ENCODE data around the gene HS6ST2. TPM values are rescaled to one million over a fixed set of nuclear protein-coding genes. Genes with fewer than 3 reads are reported as not detected.

Gene HS6ST2
- polyA plus RNA-seq, 1 of the 3 experiments (the other 2 are of a cell fraction) = 0.05 TPM

DNA sequence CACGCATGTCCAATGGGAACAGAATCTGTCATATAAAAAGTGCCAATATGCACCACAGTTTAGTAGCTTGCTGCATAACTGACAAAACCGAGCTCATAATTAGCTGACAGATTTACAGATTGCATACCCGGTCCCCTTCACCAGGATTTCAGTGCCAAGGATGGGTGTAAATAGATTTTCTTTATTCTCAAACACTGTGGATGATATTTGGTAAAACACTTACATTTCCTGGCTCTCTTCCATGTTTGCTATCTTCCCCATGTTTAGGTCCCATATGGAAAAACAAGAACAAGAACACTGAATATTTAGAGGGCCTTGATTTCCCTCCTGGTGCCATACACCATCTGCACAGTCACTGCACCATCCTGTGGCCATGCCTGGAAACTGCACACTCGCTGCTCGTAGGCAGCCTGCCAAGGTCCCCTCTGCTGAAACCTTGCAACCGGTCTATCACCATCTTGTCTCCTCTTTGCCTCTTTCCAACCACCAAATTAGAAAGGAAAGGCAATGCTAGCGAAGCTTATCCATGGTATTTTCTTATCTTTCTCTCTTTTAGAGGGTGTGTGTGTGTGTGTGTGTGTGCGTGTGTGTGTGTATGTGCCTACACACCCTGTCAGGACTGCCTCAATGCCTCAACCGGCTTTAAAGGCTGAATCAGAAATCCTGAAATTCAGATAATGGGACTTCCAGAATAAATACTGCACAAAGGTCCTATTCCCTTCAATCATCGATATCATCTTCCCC lies 345.4 kb downstream of the HS6ST2 start:
- Histone ChIP-seq H4K20me1 (ENCODE audit: insufficient read depth) (no peaks in the 10 kb centered on the region), H3K9me2 (no peaks in the 10 kb centered on the region), H3K36me3 (replicated peaks in 1 of 2; ENCODE audit: control insufficient read depth in 1 of 2, insufficient read depth in 2 of 2, low read length in 1 of 2) (no peaks in the 10 kb centered on the region), H2AFZ (ENCODE audit: low read depth) (no peak overlapping the region), H3K4me1 (ENCODE audit: control insufficient read depth in 1 of 2, insufficient read depth in 2 of 2, low read depth in 1 of 2, low read length in 1 of 2) (no peaks in the 10 kb centered on the region), H3K9ac (no peak overlapping the region), H3K79me2 (ENCODE audit: insufficient read depth) (no peaks in the 10 kb centered on the region), H3K27ac (ENCODE audit: low read depth in 2 of 2, low read length in 1 of 2) (no peak overlapping the region), H3K9me3 (no peaks in the 10 kb centered on the region), H3K27me3 (ENCODE audit: insufficient read depth) (peaks cover 6% of the 10 kb centered on the region; the same call in 1 of the 2 replicates), H3F3A (replicated peaks; ENCODE audit: insufficient read depth) (no peaks in the 10 kb centered on the region), H3K4me2 (no peak overlapping the region), H3K4me3 (ENCODE audit: low read depth in 2 of 2, low read length in 1 of 2) (no peak overlapping the region)
- DNase-seq = peak; percentile 34
- WGBS (ENCODE audit: low lambda C conversion rate) = 28% methylated on average over 10 of the region's 10 CpGs
- TF ChIP-seq ELF1 (IDR thresholded peaks at IDR 0.05) (no peak), SIN3A (IDR thresholded peaks at IDR 0.05; ENCODE audit: borderline replicate concordance, low read depth, low read length) (no peak), EP300 (IDR thresholded peaks at IDR 0.05; ENCODE audit: borderline replicate concordance in 1 of 2, low read depth in 1 of 2, low read length in 1 of 2) (no peak), EZH2phosphoT487 (IDR thresholded peaks at IDR 0.05; ENCODE audit: borderline replicate concordance, low read depth) (no peak), CHD2 (IDR thresholded peaks at IDR 0.05; ENCODE audit: low read length, partially characterized antibody) (no peak), SMC3 (IDR thresholded peaks at IDR 0.05; ENCODE audit: low read depth, low read length) (peak; percentile 77), MXI1 (IDR thresholded peaks at IDR 0.05; ENCODE audit: low read depth, low read length) (no peak), MEF2A (IDR thresholded peaks at IDR 0.05; ENCODE audit: borderline replicate concordance, low read depth) (no peak), POLR2AphosphoS5 (IDR thresholded peaks at IDR 0.05; ENCODE audit: low read depth, low read length) (no peak), FOSL2 (IDR thresholded peaks at IDR 0.05; ENCODE audit: borderline replicate concordance, low read depth) (no peak), ZBTB33 (IDR thresholded peaks at IDR 0.05; ENCODE audit: borderline replicate concordance, low read depth) (no peak), TAF1 (IDR thresholded peaks at IDR 0.05; ENCODE audit: borderline replicate concordance, low read depth, low read length) (no peak), RAD21 (IDR thresholded peaks at IDR 0.05; ENCODE audit: low read length) (peak; percentile 80)
- TF ChIP-seq, protein P1, sequence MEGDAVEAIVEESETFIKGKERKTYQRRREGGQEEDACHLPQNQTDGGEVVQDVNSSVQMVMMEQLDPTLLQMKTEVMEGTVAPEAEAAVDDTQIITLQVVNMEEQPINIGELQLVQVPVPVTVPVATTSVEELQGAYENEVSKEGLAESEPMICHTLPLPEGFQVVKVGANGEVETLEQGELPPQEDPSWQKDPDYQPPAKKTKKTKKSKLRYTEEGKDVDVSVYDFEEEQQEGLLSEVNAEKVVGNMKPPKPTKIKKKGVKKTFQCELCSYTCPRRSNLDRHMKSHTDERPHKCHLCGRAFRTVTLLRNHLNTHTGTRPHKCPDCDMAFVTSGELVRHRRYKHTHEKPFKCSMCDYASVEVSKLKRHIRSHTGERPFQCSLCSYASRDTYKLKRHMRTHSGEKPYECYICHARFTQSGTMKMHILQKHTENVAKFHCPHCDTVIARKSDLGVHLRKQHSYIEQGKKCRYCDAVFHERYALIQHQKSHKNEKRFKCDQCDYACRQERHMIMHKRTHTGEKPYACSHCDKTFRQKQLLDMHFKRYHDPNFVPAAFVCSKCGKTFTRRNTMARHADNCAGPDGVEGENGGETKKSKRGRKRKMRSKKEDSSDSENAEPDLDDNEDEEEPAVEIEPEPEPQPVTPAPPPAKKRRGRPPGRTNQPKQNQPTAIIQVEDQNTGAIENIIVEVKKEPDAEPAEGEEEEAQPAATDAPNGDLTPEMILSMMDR (IDR thresholded peaks at IDR 0.05) = peak; percentile 68
- TF ChIP-seq, protein P2, sequence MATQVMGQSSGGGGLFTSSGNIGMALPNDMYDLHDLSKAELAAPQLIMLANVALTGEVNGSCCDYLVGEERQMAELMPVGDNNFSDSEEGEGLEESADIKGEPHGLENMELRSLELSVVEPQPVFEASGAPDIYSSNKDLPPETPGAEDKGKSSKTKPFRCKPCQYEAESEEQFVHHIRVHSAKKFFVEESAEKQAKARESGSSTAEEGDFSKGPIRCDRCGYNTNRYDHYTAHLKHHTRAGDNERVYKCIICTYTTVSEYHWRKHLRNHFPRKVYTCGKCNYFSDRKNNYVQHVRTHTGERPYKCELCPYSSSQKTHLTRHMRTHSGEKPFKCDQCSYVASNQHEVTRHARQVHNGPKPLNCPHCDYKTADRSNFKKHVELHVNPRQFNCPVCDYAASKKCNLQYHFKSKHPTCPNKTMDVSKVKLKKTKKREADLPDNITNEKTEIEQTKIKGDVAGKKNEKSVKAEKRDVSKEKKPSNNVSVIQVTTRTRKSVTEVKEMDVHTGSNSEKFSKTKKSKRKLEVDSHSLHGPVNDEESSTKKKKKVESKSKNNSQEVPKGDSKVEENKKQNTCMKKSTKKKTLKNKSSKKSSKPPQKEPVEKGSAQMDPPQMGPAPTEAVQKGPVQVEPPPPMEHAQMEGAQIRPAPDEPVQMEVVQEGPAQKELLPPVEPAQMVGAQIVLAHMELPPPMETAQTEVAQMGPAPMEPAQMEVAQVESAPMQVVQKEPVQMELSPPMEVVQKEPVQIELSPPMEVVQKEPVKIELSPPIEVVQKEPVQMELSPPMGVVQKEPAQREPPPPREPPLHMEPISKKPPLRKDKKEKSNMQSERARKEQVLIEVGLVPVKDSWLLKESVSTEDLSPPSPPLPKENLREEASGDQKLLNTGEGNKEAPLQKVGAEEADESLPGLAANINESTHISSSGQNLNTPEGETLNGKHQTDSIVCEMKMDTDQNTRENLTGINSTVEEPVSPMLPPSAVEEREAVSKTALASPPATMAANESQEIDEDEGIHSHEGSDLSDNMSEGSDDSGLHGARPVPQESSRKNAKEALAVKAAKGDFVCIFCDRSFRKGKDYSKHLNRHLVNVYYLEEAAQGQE (IDR thresholded peaks at IDR 0.05; ENCODE audit: low read depth, low read length) = no peak
- TF ChIP-seq, protein P3, sequence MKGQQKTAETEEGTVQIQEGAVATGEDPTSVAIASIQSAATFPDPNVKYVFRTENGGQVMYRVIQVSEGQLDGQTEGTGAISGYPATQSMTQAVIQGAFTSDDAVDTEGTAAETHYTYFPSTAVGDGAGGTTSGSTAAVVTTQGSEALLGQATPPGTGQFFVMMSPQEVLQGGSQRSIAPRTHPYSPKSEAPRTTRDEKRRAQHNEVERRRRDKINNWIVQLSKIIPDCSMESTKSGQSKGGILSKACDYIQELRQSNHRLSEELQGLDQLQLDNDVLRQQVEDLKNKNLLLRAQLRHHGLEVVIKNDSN (IDR thresholded peaks at IDR 0.05; ENCODE audit: borderline replicate concordance, low read depth) = no peak
- TF ChIP-seq, protein P4, sequence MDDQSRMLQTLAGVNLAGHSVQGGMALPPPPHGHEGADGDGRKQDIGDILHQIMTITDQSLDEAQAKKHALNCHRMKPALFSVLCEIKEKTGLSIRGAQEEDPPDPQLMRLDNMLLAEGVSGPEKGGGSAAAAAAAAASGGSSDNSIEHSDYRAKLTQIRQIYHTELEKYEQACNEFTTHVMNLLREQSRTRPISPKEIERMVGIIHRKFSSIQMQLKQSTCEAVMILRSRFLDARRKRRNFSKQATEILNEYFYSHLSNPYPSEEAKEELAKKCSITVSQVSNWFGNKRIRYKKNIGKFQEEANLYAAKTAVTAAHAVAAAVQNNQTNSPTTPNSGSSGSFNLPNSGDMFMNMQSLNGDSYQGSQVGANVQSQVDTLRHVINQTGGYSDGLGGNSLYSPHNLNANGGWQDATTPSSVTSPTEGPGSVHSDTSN (IDR thresholded peaks at IDR 0.05) = no peak
- ChIA-PET CTCF (interaction anchor here (0.6 to 4.0 kb wide), 18 partner anchors 9 to 771 kb away, joined by 3 to 40 read pairs (median 4); partner anchors contain the start of genes MBNL3 and RAP2C), POLR2A (no interaction called here)

Data from SK-N-SH (cell line).